HUES64 (cell line): ENCODE results near the gene ZNF133.

ENCODE experiments used
- H3K27ac ChIP-seq: 2 replicates; pipeline ENCODE4 v1.7.0; 2013; ENCODE audit warnings: low read depth, low read length, inconsistent platforms
- H3K27me3 ChIP-seq: 2 replicates; pipeline ENCODE4 v1.6.1; 2013; ENCODE audit warnings: mild to moderate bottlenecking, low read length; ENCODE audit not compliant: insufficient read depth
- H3K36me3 ChIP-seq: 2 replicates; pipeline ENCODE4 v1.6.1; 2013; ENCODE audit warnings: mild to moderate bottlenecking, low read length; ENCODE audit not compliant: insufficient read depth
- H3K4me1 ChIP-seq: 2 replicates; pipeline ENCODE4 v1.6.1; 2013; ENCODE audit warnings: mild to moderate bottlenecking, low read length, moderate library complexity; ENCODE audit not compliant: insufficient read depth
- H3K4me3 ChIP-seq: 2 replicates; pipeline ENCODE4 v1.5.1; 2013; ENCODE audit warnings: mild to moderate bottlenecking, low read length, moderate library complexity
- H3K9ac ChIP-seq: 2 replicates; pipeline ENCODE4 v1.6.1; 2013; ENCODE audit warnings: mild to moderate bottlenecking, low read depth, low read length
- H3K9me3 ChIP-seq: 2 replicates; pipeline ENCODE4 v1.6.1; 2013; ENCODE audit warnings: low read depth, low read length; ENCODE audit not compliant: insufficient read depth
- WGBS: fragments of 150-250, 120-280 bp; methylation state at CpG from one replicate; pipeline ENCODE4 v1.1.7; 2013; ENCODE audit warnings: missing lambda C conversion rate; 5-methylcytosine and 5-hydroxymethylcytosine counted together

The ZNF133 gene

GRCh38 chr20:18287546-18287914, 797 bp upstream of the ZNF133 start:
- Histone ChIP-seq H3K9me3 (peaks cover 11% of the 10 kb centered on the region), H3K27me3 (peaks cover 6% of the 10 kb centered on the region), H3K27ac (peak overlapping the region; percentile 83), H3K9ac (peak overlapping the region; percentile 72), H3K4me3 (peak overlapping the region; percentile 72), H3K36me3 (peaks cover 6% of the 10 kb centered on the region), H3K4me1 (peaks cover 5% of the 10 kb centered on the region; the same call in 1 of the 2 replicates)
- WGBS = 17% methylated on average over 11 of the region's 11 CpGs

- WGBS = 5% methylated on average over 19 of the region's 19 CpGs
- peak overlapping the region; percentile 72 for H3K4me3 ChIP-seq
- H3K9me3 ChIP-seq = peaks cover 11% of the 10 kb centered on the region
These were observed 481 bp downstream of the ZNF133 start for GRCh38 chr20:18288749-18289267.

GRCh38 chr20:18289306-18289705, 979 bp downstream of the ZNF133 start:
- Histone ChIP-seq H3K9me3 (peaks cover 11% of the 10 kb centered on the region), H3K27me3 (no peaks in the 10 kb centered on the region), H3K36me3 (peaks cover 10% of the 10 kb centered on the region), H3K27ac (no peak overlapping the region), H3K4me3 (peak overlapping the region; percentile 72), H3K4me1 (peaks cover 5% of the 10 kb centered on the region; the same call in 1 of the 2 replicates), H3K9ac (peak overlapping the region; percentile 72)
- WGBS = 79% methylated on average over 6 of the region's 6 CpGs

More at GRCh38 chr20:18288749-18289267, 481 bp downstream of the ZNF133 start:
- Histone ChIP-seq H3K9ac (peak overlapping the region; percentile 72), H3K27me3 (no peaks in the 10 kb centered on the region), H3K27ac (no peak overlapping the region), H3K4me1 (peaks cover 5% of the 10 kb centered on the region; the same call in 1 of the 2 replicates), H3K36me3 (peaks cover 10% of the 10 kb centered on the region)

DNA sequence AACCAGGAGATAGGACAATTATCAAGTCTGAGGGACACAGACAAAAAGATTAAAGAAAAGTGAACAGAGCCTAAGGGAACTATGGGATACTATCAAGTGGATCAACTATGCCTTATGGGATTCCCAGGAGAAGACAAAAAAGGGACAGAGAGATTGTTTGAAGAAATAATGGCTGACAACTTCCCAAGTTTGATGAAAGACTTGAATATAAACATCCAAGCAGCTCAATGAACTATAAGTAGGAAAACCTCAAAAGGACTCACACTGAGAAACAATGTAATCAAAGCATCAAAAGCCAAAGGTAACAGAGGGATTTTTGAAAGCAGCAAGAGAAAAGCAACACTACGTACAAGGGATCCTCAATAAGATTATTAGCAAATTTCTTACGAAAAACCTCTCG, 11.0 kb downstream of the ZNF133 start:
- Histone ChIP-seq H3K27me3 (no peaks in the 10 kb centered on the region), H3K4me1 (peaks cover 3% of the 10 kb centered on the region; the same call in 1 of the 2 replicates), H3K9me3 (no peaks in the 10 kb centered on the region), H3K27ac (no peak overlapping the region), H3K9ac (no peak overlapping the region), H3K36me3 (no peaks in the 10 kb centered on the region; the same call in 1 of the 2 replicates), H3K4me3 (no peak overlapping the region)
- 98% methylated on average over 3 of the region's 3 CpGs for WGBS

DNA sequence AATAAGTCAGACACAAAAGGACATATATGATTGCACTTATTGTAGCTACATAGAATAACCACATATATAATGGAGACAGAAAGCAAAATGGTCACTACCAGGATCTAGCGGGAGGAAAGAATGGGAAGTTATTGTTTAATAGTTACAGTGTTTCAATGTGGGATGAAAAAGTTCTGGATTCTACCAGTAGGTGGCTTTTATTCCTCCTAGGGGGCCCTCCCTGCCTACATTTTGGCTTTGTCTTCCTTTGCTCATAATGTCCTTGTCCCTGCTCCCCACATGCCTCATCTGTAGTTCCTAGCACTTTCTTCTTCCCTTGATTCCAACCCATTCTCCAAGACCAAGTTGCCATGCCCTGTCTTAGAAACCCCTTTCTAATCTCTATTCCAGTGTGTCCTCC, 16.3 kb downstream of the ZNF133 start:
- H3K36me3 ChIP-seq = peaks cover 22% of the 10 kb centered on the region
- H3K27me3 ChIP-seq = no peaks in the 10 kb centered on the region
- H3K4me3 ChIP-seq = no peak overlapping the region
- H3K9ac ChIP-seq = no peak overlapping the region
- H3K27ac ChIP-seq = no peak overlapping the region
- 100% methylated on average over 1 of the region's 1 CpG for WGBS
- no peaks in the 10 kb centered on the region for H3K4me1 ChIP-seq
- H3K9me3 ChIP-seq = no peaks in the 10 kb centered on the region

DNA sequence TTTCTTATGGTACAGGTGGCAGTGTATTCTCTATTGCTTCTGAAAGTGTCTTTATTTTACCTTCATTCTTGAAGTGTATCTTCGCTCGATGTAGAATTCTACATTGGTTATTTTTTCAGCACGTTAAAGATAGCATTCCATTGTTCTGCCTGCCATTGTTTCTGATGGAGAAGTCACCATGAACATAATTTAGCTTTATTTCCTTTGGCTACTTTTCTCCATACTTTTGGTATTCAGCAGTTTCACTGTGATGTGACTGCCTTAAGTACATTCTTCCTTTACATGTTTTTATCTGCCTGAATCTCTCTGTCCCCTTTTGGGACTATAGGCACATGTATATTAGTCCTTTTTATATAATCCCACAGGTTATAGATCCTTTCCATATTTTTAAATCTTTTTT, 19.0 kb downstream of the ZNF133 start:
- H3K27ac ChIP-seq = no peak overlapping the region
- H3K9ac ChIP-seq = no peak overlapping the region
- H3K9me3 ChIP-seq = no peaks in the 10 kb centered on the region
- no peaks in the 10 kb centered on the region for H3K27me3 ChIP-seq
- 96% methylated on average over 3 of the region's 3 CpGs for WGBS
- H3K4me1 ChIP-seq = no peaks in the 10 kb centered on the region
- H3K4me3 ChIP-seq = no peak overlapping the region
- peaks cover 22% of the 10 kb centered on the region for H3K36me3 ChIP-seq

- Histone ChIP-seq H3K36me3 (peaks cover 27% of the 10 kb centered on the region), H3K27ac (no peak overlapping the region), H3K27me3 (no peaks in the 10 kb centered on the region), H3K9ac (no peak overlapping the region), H3K4me1 (no peaks in the 10 kb centered on the region), H3K4me3 (no peak overlapping the region), H3K9me3 (no peaks in the 10 kb centered on the region)
- WGBS = 91% methylated on average over 4 of the region's 5 CpGs
These were observed 21.7 kb downstream of the ZNF133 start for GRCh38 chr20:18310051-18310450.

GRCh38 chr20:18310592-18310991, 22.3 kb downstream of the ZNF133 start:
- Histone ChIP-seq H3K9ac (no peak overlapping the region), H3K4me1 (no peaks in the 10 kb centered on the region), H3K27me3 (no peaks in the 10 kb centered on the region), H3K9me3 (no peaks in the 10 kb centered on the region), H3K36me3 (peaks cover 31% of the 10 kb centered on the region), H3K27ac (no peak overlapping the region), H3K4me3 (no peak overlapping the region)

DNA sequence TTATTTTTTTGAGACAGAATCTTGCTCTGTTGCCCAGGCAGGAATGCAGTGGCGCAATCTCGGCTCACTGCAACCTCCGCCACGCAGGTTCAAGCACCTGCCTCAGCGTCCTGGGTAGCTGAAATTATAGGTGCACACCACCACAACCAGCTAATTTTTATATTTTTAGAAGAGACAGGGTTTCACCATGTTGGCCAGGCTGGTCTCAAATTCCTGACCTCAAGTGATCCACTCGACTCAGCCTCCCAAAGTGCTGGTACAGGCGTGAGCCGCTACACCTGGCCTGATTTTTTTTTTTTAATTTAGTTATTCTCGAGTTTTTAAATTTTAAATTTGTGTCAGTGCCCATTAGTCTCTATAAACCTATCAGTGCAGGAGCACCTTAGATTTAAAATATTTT, 24.4 kb downstream of the ZNF133 start:
- no peaks in the 10 kb centered on the region for H3K27me3 ChIP-seq
- no peaks in the 10 kb centered on the region for H3K9me3 ChIP-seq
- no peak overlapping the region for H3K9ac ChIP-seq
- peaks cover 34% of the 10 kb centered on the region for H3K36me3 ChIP-seq
- no peak overlapping the region for H3K27ac ChIP-seq
- no peak overlapping the region for H3K4me3 ChIP-seq
- WGBS = 95% methylated on average over 8 of the region's 9 CpGs
- H3K4me1 ChIP-seq = no peaks in the 10 kb centered on the region

GRCh38 chr20:18313411-18313810, 25.1 kb downstream of the ZNF133 start:
- Histone ChIP-seq H3K9ac (no peak overlapping the region), H3K36me3 (peaks cover 34% of the 10 kb centered on the region), H3K4me3 (no peak overlapping the region), H3K27ac (no peak overlapping the region), H3K9me3 (no peaks in the 10 kb centered on the region), H3K4me1 (no peaks in the 10 kb centered on the region), H3K27me3 (no peaks in the 10 kb centered on the region)
- WGBS = 100% methylated on average over 1 of the region's 1 CpG

GRCh38 chr20:18314786-18315406, 26.6 kb downstream of the ZNF133 start:
- 91% methylated on average over 8 of the region's 8 CpGs for WGBS
- H3K9ac ChIP-seq = no peak overlapping the region

More at GRCh38 chr20:18314786-18315406, 26.6 kb downstream of the ZNF133 start:
- no peaks in the 10 kb centered on the region for H3K4me1 ChIP-seq
- H3K27ac ChIP-seq = no peak overlapping the region
- no peaks in the 10 kb centered on the region for H3K9me3 ChIP-seq
- no peaks in the 10 kb centered on the region for H3K27me3 ChIP-seq
- no peak overlapping the region for H3K4me3 ChIP-seq
- peaks cover 29% of the 10 kb centered on the region for H3K36me3 ChIP-seq
